OCI-LY7 (cell line): ENCODE data around the gene CNTN4.

Source experiments
- CTCF ChIP-seq: fragments of 200-600 bp; sonication (generic); conservative IDR thresholded peaks from 2 replicates; pipeline ENCODE4 v1.5.1; 2014; ENCODE audit warnings: mild to moderate bottlenecking, antibody characterized with exemption, low read length, moderate library complexity, mixed read lengths
- EZH2phosphoT487 ChIP-seq: fragments of 200-600 bp; sonication (generic); IDR thresholded peaks from 2 replicates; pipeline ENCODE4 v1.6.1; 2018; ENCODE audit warnings: low read depth, borderline replicate concordance, mild to moderate bottlenecking, mixed run types, antibody characterized with exemption, low read length, moderate library complexity, mixed read lengths

- TF ChIP-seq CTCF (no peak), EZH2phosphoT487 (no peak)
Observed at GRCh38 chr3:2904054-2904453, 805.4 kb downstream of the CNTN4 start.
